IMR-90 (cell line): ENCODE results near the gene GOLGA1. TPM values are rescaled to one million over a fixed set of nuclear protein-coding genes. Genes with fewer than 3 reads are reported as not detected.

Source experiments
- ATAC-seq: fragments of 200-7000 bp; cut with Tn5 transposase; 2 replicates; pipeline ENCODE4 v1.9.1; 2020; ENCODE audit warnings: low read depth, mild to moderate bottlenecking, moderate library complexity
- BruUV-seq: library from RNA; stranded (reverse); fragments of 400-500 nt; replicated peaks from 2 replicates; lab custom pipeline; 2021; lab: Mats Ljungman, UMichigan
- CTCF ChIA-PET: fragments of 300-600 bp; formaldehyde crosslinking; extraction: SDS; loops from one replicate; lab custom pipeline; 2021; ENCODE audit warnings: antibody characterized with exemption; lab: Yijun Ruan, JAX
- POLR2A ChIA-PET: fragments of 300-600 bp; sonication (Branson Sonifier 250); formaldehyde crosslinking; loops from one replicate; lab custom pipeline; 2022; ENCODE audit warnings: antibody characterized with exemption; ENCODE audit not compliant: unreplicated experiment; lab: Charles Lee
- DNase-seq: peaks from one replicate; pipeline ENCODE4 v3.0.0; 2013
- H2AFZ ChIP-seq: replicated peaks from 2 replicates; pipeline ENCODE3; 2013; ENCODE audit warnings: low read length, mild to moderate bottlenecking; ENCODE audit not compliant: poor library complexity
- H2AK5ac ChIP-seq: 2 replicates; pipeline ENCODE4 v1.6.1; 2013; ENCODE audit warnings: low read depth, low read length, inconsistent platforms
- H2AK9ac ChIP-seq: replicated peaks from 2 replicates; pipeline ENCODE3; 2013; ENCODE audit warnings: mild to moderate bottlenecking, low read depth, low read length, moderate library complexity; ENCODE audit not compliant: poor library complexity
- H2BK120ac ChIP-seq: 2 replicates; pipeline ENCODE4 v1.6.1; 2013; ENCODE audit warnings: low read depth, low read length, inconsistent platforms
- H2BK15ac ChIP-seq: 3 replicates; pipeline ENCODE4 v1.6.1; 2013; ENCODE audit warnings: low read depth, low read length, inconsistent platforms
- H2BK20ac ChIP-seq: 2 replicates; pipeline ENCODE4 v1.6.1; 2013; ENCODE audit warnings: low read depth, mild to moderate bottlenecking, inconsistent platforms, low read length, moderate library complexity
- H2BK5ac ChIP-seq: 2 replicates; pipeline ENCODE4 v1.6.1; 2013; ENCODE audit warnings: mild to moderate bottlenecking, low read depth, low read length, inconsistent platforms; ENCODE audit not compliant: poor library complexity, severe bottlenecking
- H3K14ac ChIP-seq: replicated peaks from 2 replicates; pipeline ENCODE4 v1.6.1; 2013; ENCODE audit warnings: low read depth, low read length, inconsistent platforms
- H3K18ac ChIP-seq: 2 replicates; pipeline ENCODE4 v1.6.1; 2013; ENCODE audit warnings: low read depth, low read length, control low read depth
- H3K23ac ChIP-seq: 2 replicates; pipeline ENCODE4 v1.6.1; 2013; ENCODE audit warnings: low read depth, low read length, inconsistent platforms
- H3K27ac ChIP-seq: 2 replicates; pipeline ENCODE4 v1.5.1; 2013; ENCODE audit warnings: mild to moderate bottlenecking, control low read depth, low read length; ENCODE audit not compliant: insufficient read depth
- H3K27me3 ChIP-seq: 2 replicates; pipeline ENCODE4 v1.6.1; 2013; ENCODE audit warnings: low read length; ENCODE audit not compliant: control insufficient read depth, insufficient read depth
- H3K36me3 ChIP-seq: 2 replicates; pipeline ENCODE4 v1.6.1; 2013; ENCODE audit warnings: low read length, mixed read lengths; ENCODE audit not compliant: control insufficient read depth, insufficient read depth
- H3K4ac ChIP-seq: 2 replicates; pipeline ENCODE4 v1.6.1; 2013; ENCODE audit warnings: low read depth, low read length, inconsistent platforms
- H3K4me1 ChIP-seq: 2 replicates; pipeline ENCODE4 v1.6.1; 2013; ENCODE audit warnings: low read length, mixed read lengths; ENCODE audit not compliant: control insufficient read depth, insufficient read depth
- H3K4me2 ChIP-seq: 2 replicates; pipeline ENCODE4 v1.6.1; 2013; ENCODE audit warnings: low read depth, mild to moderate bottlenecking, control low read depth, low read length, moderate library complexity
- H3K4me3 ChIP-seq: 2 replicates; pipeline ENCODE4 v1.5.1; 2013; ENCODE audit warnings: low read depth, mild to moderate bottlenecking, control low read depth, low read length, moderate library complexity; ENCODE audit not compliant: insufficient read depth
- H3K56ac ChIP-seq: 2 replicates; pipeline ENCODE4 v1.6.1; 2013; ENCODE audit warnings: low read length, inconsistent platforms; ENCODE audit not compliant: insufficient read depth; ENCODE audit errors: extremely low read depth
- H3K79me1 ChIP-seq, 2 experiments: 2 replicates each; pipeline ENCODE4 v1.6.1; 2013; ENCODE audit warnings: low read length in 2 of 2, inconsistent platforms in 1 of 2, low read depth in 1 of 2
- H3K9ac ChIP-seq: 2 replicates; pipeline ENCODE4 v1.6.1; 2013; ENCODE audit warnings: low read depth, low read length, control low read depth
- H3K9me1 ChIP-seq: 2 replicates; pipeline ENCODE4 v1.6.1; 2013; ENCODE audit warnings: low read length, inconsistent platforms; ENCODE audit not compliant: insufficient read depth
- H3K9me3 ChIP-seq: 2 replicates; pipeline ENCODE4 v1.6.1; 2013; ENCODE audit warnings: low read length; ENCODE audit not compliant: control insufficient read depth, insufficient read depth
- H4K20me1 ChIP-seq: 2 replicates; pipeline ENCODE4 v1.6.1; 2013; ENCODE audit warnings: low read length, inconsistent platforms; ENCODE audit not compliant: insufficient read depth
- H4K5ac ChIP-seq: 2 replicates; pipeline ENCODE4 v1.6.1; 2013; ENCODE audit warnings: mild to moderate bottlenecking, low read depth, low read length, control low read depth
- H4K8ac ChIP-seq, 2 experiments: 2 replicates each; pipeline ENCODE4 v1.6.1; 2013; ENCODE audit warnings: low read depth in 2 of 2, low read length in 2 of 2, control low read depth in 1 of 2, inconsistent platforms in 1 of 2
- H4K91ac ChIP-seq: 2 replicates; pipeline ENCODE4 v1.6.1; 2013; ENCODE audit warnings: low read depth, low read length, inconsistent platforms; ENCODE audit not compliant: insufficient read depth
- MAZ ChIP-seq: IDR thresholded peaks from 2 replicates; pipeline ENCODE4 v1.6.1; 2012; ENCODE audit warnings: low read depth, mild to moderate bottlenecking, low read length, improper control_type of control experiment, moderate library complexity, borderline replicate concordance
- USF2 ChIP-seq: fragments of 150-350 bp; IDR thresholded peaks from 2 replicates; pipeline ENCODE4 v1.6.1; 2017; ENCODE audit warnings: mild to moderate bottlenecking, antibody characterized with exemption, low read length, low read depth
- WGBS, 2 experiments: methylation state at CpG; one replicate each; pipeline versions ENCODE4 v1.1.5 to v1.1.7; 2013; ENCODE audit warnings: missing lambda C conversion rate in 2 of 2; ENCODE audit not compliant: insufficient read length in 1 of 2; ENCODE audit errors: extremely low coverage in 2 of 2; 5-methylcytosine and 5-hydroxymethylcytosine counted together
- dilution Hi-C: fragments of 300-500 bp; cut with HindIII; formaldehyde crosslinking; loops from one replicate; pipeline ENCODE4 v1.14.3; 2018; ENCODE audit warnings: low sequenced_read_pairs; ENCODE audit not compliant: unreplicated experiment
- in situ Hi-C: fragments of 300-500 bp; cut with MboI; formaldehyde crosslinking; loops from 3 replicates; pipeline ENCODE4 v1.14.3; 2019; ENCODE audit warnings: low sequenced_read_pairs, inconsistent platforms, mixed read lengths
- intact Hi-C: fragments of 100-400 bp; cut with micrococcal nuclease; formaldehyde crosslinking; loops from 2 replicates; pipeline ENCODE4 v1.10.0; 2022
- polyA plus RNA-seq, 3 experiments: library from polyadenylated mRNA; depleted of rRNA; stranded (reverse); fragments of >200 nt; gene quantifications; 2 replicates each; pipeline ENCODE4 v1.2.3, GENCODE V29; 2012; ENCODE audit warnings: low replicate concordance in 1 of 3
- total RNA-seq: library from RNA; depleted of rRNA; stranded (reverse); fragments of >200 nt; gene quantifications from 2 replicates; pipeline ENCODE4 v1.2.3, GENCODE V29; 2012

Gene GOLGA1
- total and polyA plus RNA-seq, 2 of the 4 experiments (the other 2 are of a cell fraction) = 10.6 to 12.7 TPM

GRCh38 chr9:124894035-124894740, 46.7 kb downstream of the GOLGA1 start:
- H2BK15ac ChIP-seq = no peak overlapping the region
- CTCF ChIA-PET = interaction anchor here (1.5 to 1.8 kb wide), 2 partner anchors 16 to 120 kb away, joined by 5 to 7 read pairs; no protein-coding TSS in a partner anchor
- no peak overlapping the region for H4K5ac ChIP-seq

More at GRCh38 chr9:124894035-124894740, 46.7 kb downstream of the GOLGA1 start:
- H3K36me3 ChIP-seq = peaks cover 35% of the 10 kb centered on the region
- ATAC-seq (no peak), DNase-seq (no peak)
- H3K4me2 ChIP-seq = no peak overlapping the region
- no peak overlapping the region for H3K14ac ChIP-seq
- H3K9me1 ChIP-seq = no peaks in the 10 kb centered on the region
- WGBS, 2 experiments = 100% methylated on average over 3 of the region's 9 CpGs; no CpG with 5 or more reads in 1 of the 2 experiments
- H3K4ac ChIP-seq = no peak overlapping the region
- TF ChIP-seq MAZ (no peak), USF2 (no peak)
- intact Hi-C loops = loop anchor here (1.0 kb wide), 1 partner anchor 120 kb away; no protein-coding TSS in a partner anchor
- H4K8ac ChIP-seq = no peak overlapping the region
- H2BK120ac ChIP-seq = no peak overlapping the region
- dilution Hi-C loops = no loop called here
- no peaks in the 10 kb centered on the region; the same call in 1 of the 2 replicates for H4K20me1 ChIP-seq
- H3K4me3 ChIP-seq = no peak overlapping the region
- POLR2A ChIA-PET = no interaction called here
- no TSS peak for BruUV-seq
- no peak overlapping the region for H2AK5ac ChIP-seq
- no peak overlapping the region for H3K27ac ChIP-seq
- H2BK20ac ChIP-seq = no peak overlapping the region
- H2BK5ac ChIP-seq = no peak overlapping the region
- H3K9ac ChIP-seq = no peak overlapping the region
- H2AFZ ChIP-seq = no peak overlapping the region
- H3K79me1 ChIP-seq = peaks cover 4 to 7% of the 10 kb centered on the region in 2 experiments; a peak in 3 of 4 replicates
- no peak overlapping the region for H3K23ac ChIP-seq
- no peak overlapping the region for H3K18ac ChIP-seq
- in situ Hi-C loops = no loop called here
- H2AK9ac ChIP-seq = no peak overlapping the region
- H3K27me3 ChIP-seq = no peaks in the 10 kb centered on the region
- H3K9me3 ChIP-seq = no peaks in the 10 kb centered on the region
- H3K56ac ChIP-seq = no peak overlapping the region
- H3K4me1 ChIP-seq = 0 out of 2 replicates have a peak, but pooled peaks cover 2% of the 10 kb centered on the region
- no peak overlapping the region for H4K91ac ChIP-seq
